Activated B cell treated with CpG ODN at 0.5 μM for 24 hours (primary cell): ENCODE measurements around the gene TMEM178B. TPM values are rescaled to one million over a fixed set of nuclear protein-coding genes. Genes with fewer than 3 reads are reported as not detected.
"Not testable (repeated sequence)": the region's sequence is repeated elsewhere in the genome, so short reads cannot be mapped to it uniquely, and the experiment has no call there.

ENCODE experiments used
- ATAC-seq: fragments of 200-7000 bp; cut with Tn5 transposase; one replicate; pipeline ENCODE4 v1.10.0; 2021; ENCODE audit warnings: low read depth, mild to moderate bottlenecking, moderate library complexity
- CTCF ChIA-PET: fragments of 350-600 bp; sonication (Branson Sonifier 250); formaldehyde crosslinking; loops from one replicate; lab custom pipeline; 2021; ENCODE audit warnings: antibody characterized with exemption; lab: Charles Lee
- POLR2A ChIA-PET: fragments of 350-600 bp; sonication (Branson Sonifier 250); formaldehyde crosslinking; loops from one replicate; lab custom pipeline; 2021; ENCODE audit warnings: antibody characterized with exemption; lab: Charles Lee
- DNase-seq: peaks from one replicate; pipeline ENCODE4 v3.0.0; 2022
- H3K27ac Mint-ChIP-seq: one replicate; pipeline ENCODE4 v1.8.0; 2020; ENCODE audit warnings: mixed read lengths
- H3K27me3 Mint-ChIP-seq: one replicate; pipeline ENCODE4 v1.8.0; 2021; ENCODE audit warnings: mixed read lengths
- H3K36me3 Mint-ChIP-seq: one replicate; pipeline ENCODE4 v1.8.0; 2021; ENCODE audit warnings: low read depth, mixed read lengths
- H3K4me1 Mint-ChIP-seq: one replicate; pipeline ENCODE4 v1.8.0; 2021; ENCODE audit warnings: mixed read lengths
- H3K4me3 Mint-ChIP-seq: one replicate; pipeline ENCODE4 v1.8.0; 2020; ENCODE audit warnings: mild to moderate bottlenecking, mixed read lengths
- H3K9me3 Mint-ChIP-seq: one replicate; pipeline ENCODE4 v1.8.0; 2020; ENCODE audit warnings: mixed read lengths
- CTCF ChIP-seq: fragments of 200-600 bp; IDR thresholded peaks from one replicate; pipeline ENCODE4 v1.8.0; 2022; ENCODE audit warnings: antibody characterized with exemption, mild to moderate bottlenecking
- intact Hi-C: fragments of 100-400 bp; cut with micrococcal nuclease; formaldehyde crosslinking; loops from one replicate; pipeline ENCODE4 v1.15.1; 2024
- total RNA-seq: library from RNA; stranded (reverse); gene quantifications from 2 replicates; pipeline ENCODE4 v1.2.3, GENCODE V29; 2022

TMEM178B gene
- total RNA-seq, 1 donor from 2014 or later: 0.49 TPM

- no peak for ATAC-seq
- intact Hi-C loops: loop anchor here (10.0 kb wide), 2 partner anchors 120 to 580 kb away; no protein-coding TSS in a partner anchor
Observed at GRCh38 chr7:141074162-141074991, 513 bp downstream of the TMEM178B start.

DNA sequence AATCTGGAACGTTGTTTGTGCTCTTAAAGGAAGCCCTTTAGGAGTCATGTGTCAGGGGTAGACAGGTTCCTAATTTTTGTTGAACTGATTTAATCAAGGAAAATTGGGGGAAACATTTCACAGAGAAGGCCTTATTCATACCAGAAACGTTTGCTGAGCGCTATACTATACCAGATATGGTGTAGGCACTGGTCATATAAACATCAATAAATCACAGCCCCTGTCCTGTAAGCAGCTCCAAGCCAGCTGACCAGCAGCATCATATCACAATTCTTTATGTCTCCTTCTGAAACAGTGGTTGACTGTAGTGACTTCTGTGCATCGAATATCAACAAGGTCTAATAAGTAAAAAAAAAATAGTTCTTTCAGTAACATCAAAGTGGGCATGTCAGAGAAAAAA lies 1.1 kb downstream of the TMEM178B start:
- POLR2A ChIA-PET: no interaction called here
- Mint-ChIP-seq H3K4me3 (peak overlapping the region; percentile 68), H3K27me3 (peaks cover 32% of the 10 kb centered on the region), H3K36me3 (no peaks in the 10 kb centered on the region), H3K9me3 (no peaks in the 10 kb centered on the region), H3K4me1 (peaks cover 26% of the 10 kb centered on the region), H3K27ac (no peak overlapping the region)
- intact Hi-C loops: loop anchor here (10.0 kb wide), 2 partner anchors 120 to 580 kb away; no protein-coding TSS in a partner anchor
- ATAC-seq: no peak
- CTCF ChIA-PET: no interaction called here
- DNase-seq: no peak
- TF ChIP-seq CTCF: no peak

More at GRCh38 chr7:141074162-141074991, 513 bp downstream of the TMEM178B start:
- no peak for TF ChIP-seq CTCF
- Mint-ChIP-seq H3K36me3 (no peaks in the 10 kb centered on the region), H3K4me3 (peak overlapping the region; percentile 68), H3K27me3 (peaks cover 35% of the 10 kb centered on the region), H3K4me1 (peaks cover 26% of the 10 kb centered on the region), H3K9me3 (no peaks in the 10 kb centered on the region), H3K27ac (no peak overlapping the region)
- POLR2A ChIA-PET: no interaction called here
- DNase-seq: no peak
- CTCF ChIA-PET: no interaction called here

DNA sequence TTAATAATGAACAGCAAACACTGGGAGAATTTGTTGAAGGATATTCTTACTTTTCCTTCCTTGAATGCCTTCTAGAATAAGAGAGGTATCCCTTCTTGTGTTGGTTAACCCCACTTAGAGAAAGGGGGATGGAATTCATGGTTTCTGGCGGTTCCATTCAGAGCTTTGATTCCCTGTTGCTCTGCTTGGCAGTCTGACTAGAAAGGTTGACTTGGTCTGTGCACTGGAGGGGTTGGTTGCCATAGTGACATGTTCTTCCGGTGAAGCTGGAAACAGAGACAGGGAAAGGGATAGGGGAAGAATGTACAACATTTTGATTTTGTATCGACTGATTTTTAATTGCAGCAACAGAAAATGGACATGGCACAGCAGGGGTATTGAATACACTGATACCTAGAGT lies 2.5 kb downstream of the TMEM178B start:
- intact Hi-C loops: loop anchor here (10.0 kb wide), 2 partner anchors 118 to 578 kb away; no protein-coding TSS in a partner anchor
- no peak for DNase-seq
- H3K27ac Mint-ChIP-seq: no peak overlapping the region
- peaks cover 21% of the 10 kb centered on the region for H3K4me1 Mint-ChIP-seq
- H3K27me3 Mint-ChIP-seq: peaks cover 25% of the 10 kb centered on the region
- no peaks in the 10 kb centered on the region for H3K36me3 Mint-ChIP-seq
- ATAC-seq: no peak
- POLR2A ChIA-PET: no interaction called here
- H3K4me3 Mint-ChIP-seq: no peak overlapping the region
- no peaks in the 10 kb centered on the region for H3K9me3 Mint-ChIP-seq
- no peak for TF ChIP-seq CTCF
- CTCF ChIA-PET: no interaction called here

DNA sequence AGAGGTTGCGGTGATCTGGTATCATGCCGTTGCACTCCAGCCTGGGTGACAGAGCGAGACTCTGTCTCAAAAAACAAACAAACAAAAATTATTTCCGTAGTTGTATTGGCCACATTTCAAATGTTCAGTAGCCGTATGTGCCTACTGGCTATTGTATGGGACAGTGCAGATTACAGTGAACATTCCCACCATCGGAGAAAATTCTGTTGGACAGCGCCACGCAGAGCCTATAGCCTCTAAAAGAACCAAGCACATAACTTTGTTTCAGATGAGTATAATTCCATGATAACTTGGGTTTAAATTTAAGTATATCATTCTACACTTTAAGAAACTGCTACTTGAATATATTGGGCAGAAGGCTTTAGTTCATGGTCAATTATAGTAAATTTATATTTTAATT lies 5.4 kb downstream of the TMEM178B start:
- no peaks in the 10 kb centered on the region for H3K9me3 Mint-ChIP-seq
- ATAC-seq: no peak
- TF ChIP-seq CTCF: no peak
- ChIA-PET CTCF (no interaction called here), POLR2A (no interaction called here)
- peaks cover 28% of the 10 kb centered on the region for H3K27me3 Mint-ChIP-seq
- no peak for DNase-seq
- H3K27ac Mint-ChIP-seq: no peak overlapping the region
- intact Hi-C loops: loop anchor here (10.0 kb wide), 2 partner anchors 116 to 576 kb away; no protein-coding TSS in a partner anchor
- no peak overlapping the region for H3K4me3 Mint-ChIP-seq
- no peaks in the 10 kb centered on the region for H3K36me3 Mint-ChIP-seq
- peaks cover 5% of the 10 kb centered on the region for H3K4me1 Mint-ChIP-seq

GRCh38 chr7:141089490-141089889 lies 15.6 kb downstream of the TMEM178B start:
- CTCF ChIA-PET, H3K4me3 Mint-ChIP-seq, intact Hi-C loops, H3K36me3 Mint-ChIP-seq, DNase-seq, H3K27me3 Mint-ChIP-seq, H3K4me1 Mint-ChIP-seq, POLR2A ChIA-PET, ATAC-seq, H3K27ac Mint-ChIP-seq, H3K9me3 Mint-ChIP-seq: not testable (repeated sequence)
